Endothelial cell of umbilical vein (primary cell): ENCODE measurements around the gene GALNT2. TPM values are rescaled to one million over a fixed set of nuclear protein-coding genes. Genes with fewer than 3 reads are reported as not detected.

ENCODE experiments used
- BruUV-seq: library from RNA; stranded (reverse); fragments of 400-500 nt; replicated peaks from 2 replicates; lab custom pipeline; 2021; lab: Mats Ljungman, UMichigan
- CTCF ChIA-PET: fragments of 300-600, 350-600 bp; sonication (Branson Sonifier 250); formaldehyde crosslinking; loops from one replicate; lab custom pipeline; 2021; ENCODE audit warnings: antibody characterized with exemption, inconsistent platforms; lab: Charles Lee
- POLR2A ChIA-PET: fragments of 300-600, 350-600 bp; sonication (Branson Sonifier 250); formaldehyde crosslinking; loops from one replicate; lab custom pipeline; 2021; ENCODE audit warnings: antibody characterized with exemption, inconsistent platforms; lab: Charles Lee
- DNase-seq: peaks from one replicate; pipeline ENCODE4 v3.0.0-alpha.2; 2011; ENCODE audit warnings: low read depth, low spot score
- FAIRE-seq: peaks from 2 replicates; lab custom pipeline; 2011; peaks lifted over from hg19 to GRCh38; lab: Jason Lieb, UNC
- H2AFZ ChIP-seq: 2 replicates; pipeline ENCODE4 v1.6.0; 2012; ENCODE audit warnings: low read depth, low read length, control low read depth, inconsistent platforms
- H3K27ac ChIP-seq: 2 replicates; pipeline ENCODE4 v1.5.1; 2011; ENCODE audit warnings: low read depth, mild to moderate bottlenecking, control low read depth, low read length, moderate library complexity; ENCODE audit not compliant: insufficient read depth
- H3K27me3 ChIP-seq, 2 experiments: 2 replicates each; pipeline versions ENCODE4 v1.6.0 to v1.6.1; 2011; ENCODE audit warnings: low read length in 2 of 2, mixed read lengths in 1 of 2; ENCODE audit not compliant: control insufficient read depth in 2 of 2, insufficient read depth in 2 of 2
- H3K36me3 ChIP-seq, 2 experiments: 2 replicates in 1 of 2; 3 replicates in 1 of 2; pipeline ENCODE4 v1.5.1; 2011; ENCODE audit warnings: low read length in 2 of 2, mild to moderate bottlenecking in 1 of 2, moderate library complexity in 1 of 2; ENCODE audit not compliant: control insufficient read depth in 2 of 2, insufficient read depth in 2 of 2; ENCODE audit errors: extremely low read depth in 1 of 2
- H3K4me1 ChIP-seq: 3 replicates; pipeline ENCODE4 v1.5.1; 2011; ENCODE audit warnings: mild to moderate bottlenecking, low read length; ENCODE audit not compliant: control insufficient read depth, insufficient read depth; ENCODE audit errors: extremely low read depth
- H3K4me2 ChIP-seq: 2 replicates; pipeline ENCODE4 v1.6.1; 2011; ENCODE audit warnings: low read length, control low read depth, mixed read lengths; ENCODE audit not compliant: insufficient read depth
- H3K4me3 ChIP-seq, 3 experiments: fragments of 200-600 bp in 1 of 3; sonication (generic), shearing (Covaris generic) in 1 of 3; replicated peaks in 1 of 3; 2 replicates each; pipeline ENCODE4 v1.5.1; 2011 to 2016; ENCODE audit warnings: control low read depth in 3 of 3, low read length in 3 of 3, mild to moderate bottlenecking in 2 of 3, inconsistent platforms in 1 of 3, low read depth in 1 of 3, moderate library complexity in 1 of 3; ENCODE audit not compliant: insufficient read depth in 1 of 3
- H3K79me2 ChIP-seq: 2 replicates; pipeline ENCODE4 v1.6.0; 2012; ENCODE audit warnings: low read length, inconsistent platforms; ENCODE audit not compliant: control insufficient read depth, insufficient read depth
- H3K9ac ChIP-seq: replicated peaks from 2 replicates; pipeline ENCODE3; 2011; ENCODE audit warnings: low read length, control low read depth; ENCODE audit not compliant: insufficient read depth; ENCODE audit errors: extremely low read depth
- H3K9me1 ChIP-seq: replicated peaks from 3 replicates; pipeline ENCODE4 v1.6.0; 2011; ENCODE audit warnings: mild to moderate bottlenecking, low read length; ENCODE audit not compliant: control insufficient read depth, insufficient read depth; ENCODE audit errors: extremely low read depth
- H3K9me3 ChIP-seq: replicated peaks from 2 replicates; pipeline ENCODE4 v1.5.1; 2012; ENCODE audit warnings: low read length, inconsistent platforms; ENCODE audit not compliant: control insufficient read depth, insufficient read depth
- H4K20me1 ChIP-seq: replicated peaks from 2 replicates; pipeline ENCODE3; 2011; ENCODE audit warnings: mild to moderate bottlenecking, low read length; ENCODE audit not compliant: control insufficient read depth, insufficient read depth; ENCODE audit errors: extremely low read depth
- CTCF ChIP-seq, 2 donors: IDR thresholded peaks; 1 replicate in 1 of 2; 2 replicates in 1 of 2; pipeline ENCODE4 v1.5.1; 2011; ENCODE audit warnings: low read length in 2 of 2, mild to moderate bottlenecking in 2 of 2, moderate library complexity in 2 of 2, control low read depth in 1 of 2, inconsistent platforms in 1 of 2, low read depth in 1 of 2; ENCODE audit not compliant: insufficient read depth in 1 of 2; ENCODE audit errors: extremely low read depth in 1 of 2
- EZH2 ChIP-seq: IDR thresholded peaks from 2 replicates; pipeline ENCODE4 v1.6.1; 2012; ENCODE audit warnings: borderline replicate concordance, low read depth, mild to moderate bottlenecking, moderate library complexity, low read length, inconsistent platforms; ENCODE audit not compliant: severe bottlenecking
- FOS ChIP-seq: IDR thresholded peaks from 2 replicates; pipeline ENCODE4 v1.6.1; 2011; ENCODE audit warnings: mild to moderate bottlenecking, low read length, moderate library complexity, borderline replicate concordance; ENCODE audit not compliant: insufficient read depth
- GATA2 ChIP-seq: IDR thresholded peaks from 2 replicates; pipeline ENCODE4 v1.7.0; 2011; ENCODE audit warnings: low read depth, mild to moderate bottlenecking, moderate library complexity, mixed read lengths, low read length; ENCODE audit not compliant: insufficient read length, insufficient read depth
- JUN ChIP-seq: IDR thresholded peaks from 2 replicates; pipeline ENCODE4 v1.6.1; 2011; ENCODE audit warnings: borderline replicate concordance, low read depth; ENCODE audit not compliant: insufficient read length, insufficient read depth
- MAX ChIP-seq: IDR thresholded peaks from 2 replicates; pipeline ENCODE4 v1.6.1; 2011; ENCODE audit not compliant: insufficient read depth, insufficient read length
- MYC ChIP-seq: IDR thresholded peaks from one replicate; pipeline ENCODE4 v1.6.1; 2011; ENCODE audit warnings: mild to moderate bottlenecking, low read depth, low read length
- POLR2A ChIP-seq: IDR thresholded peaks from 2 replicates; pipeline ENCODE4 v1.6.1; 2012; ENCODE audit warnings: low read depth, mild to moderate bottlenecking, control low read depth, low read length
- POLR2AphosphoS5 ChIP-seq: IDR thresholded peaks from 2 replicates; pipeline ENCODE4 v1.6.1; 2012; ENCODE audit warnings: low read depth, mild to moderate bottlenecking, control low read depth, low read length, moderate library complexity; ENCODE audit not compliant: insufficient read depth
- dilution Hi-C: fragments of 300-500 bp; cut with MboI; formaldehyde crosslinking; loops from one replicate; pipeline ENCODE4 v1.15.0; 2019; ENCODE audit warnings: low sequenced_read_pairs; ENCODE audit not compliant: extremely low pct_ligation_motif_present
- intact Hi-C: fragments of 100-400 bp; cut with micrococcal nuclease; formaldehyde crosslinking; loops from one replicate; pipeline ENCODE4 v1.10.0; 2022
- polyA plus RNA-seq, 4 experiments: library from polyadenylated mRNA; depleted of rRNA in 3 of 4; stranded (reverse) in 3 of 4; unstranded in 1 of 4; fragments of >200 nt; gene quantifications; 2 replicates each; pipeline versions ENCODE4 v1.2.1 to v1.2.3, GENCODE V29; 2011 to 2012; ENCODE audit warnings: missing spikeins in 1 of 4
- total RNA-seq: library from RNA; stranded (reverse); gene quantifications from 2 replicates; pipeline ENCODE4 v1.2.3, GENCODE V29; 2021

GALNT2 gene
- total and polyA plus RNA-seq, 2 donors (not counting 3 experiments of a cell fraction or from before 2014, with no cell fraction given): 56.3 to 77.5 TPM

GRCh38 chr1:230295367-230295766, 228.3 kb downstream of the GALNT2 start:
- ChIA-PET POLR2A (no interaction called here), CTCF (no interaction called here)
- FAIRE-seq (no peak), DNase-seq (no peak)
- no peak overlapping the region for H3K27ac ChIP-seq
- no peaks in the 10 kb centered on the region for H3K9me1 ChIP-seq
- H4K20me1 ChIP-seq: no peaks in the 10 kb centered on the region
- no peak for TF ChIP-seq CTCF (IDR thresholded peaks at IDR 0.05; ENCODE audit: extremely low read depth in 1 of 2, insufficient read depth in 1 of 2, low read depth in 1 of 2, low read length in 2 of 2)
- TF ChIP-seq EZH2: no peak
- no peak for TF ChIP-seq JUN
- no peak for TF ChIP-seq POLR2AphosphoS5
- TF ChIP-seq POLR2A: no peak
- TF ChIP-seq MYC: no peak
- TF ChIP-seq MAX: no peak
- TF ChIP-seq FOS: no peak
- TF ChIP-seq GATA2: no peak
- no peaks in the 10 kb centered on the region for H3K79me2 ChIP-seq
- BruUV-seq: no TSS peak
- no peaks in the 10 kb centered on the region for H3K4me1 ChIP-seq
- no peak overlapping the region for H3K9ac ChIP-seq
- no peak overlapping the region for H3K4me2 ChIP-seq
- peaks cover 0 to 9% of the 10 kb centered on the region in 2 experiments for H3K27me3 ChIP-seq
- no peak overlapping the region for H3K4me3 ChIP-seq
- no peaks in the 10 kb centered on the region for H3K36me3 ChIP-seq
- dilution Hi-C loops: no loop called here
- no peaks in the 10 kb centered on the region for H3K9me3 ChIP-seq
- no peak overlapping the region for H2AFZ ChIP-seq
- intact Hi-C loops: no loop called here
